NCI-H748 (cell line): ENCODE data around the gene FBLN1.
"Not testable (repeated sequence)": the region's sequence is repeated elsewhere in the genome, so short reads cannot be mapped to it uniquely, and the experiment has no call there.

Source experiments
- DNase-seq: peaks from one replicate; lab custom pipeline; 2025; ENCODE audit not compliant: unreplicated experiment; lab: John Stamatoyannopoulos, UW

The FBLN1 gene, protein sequence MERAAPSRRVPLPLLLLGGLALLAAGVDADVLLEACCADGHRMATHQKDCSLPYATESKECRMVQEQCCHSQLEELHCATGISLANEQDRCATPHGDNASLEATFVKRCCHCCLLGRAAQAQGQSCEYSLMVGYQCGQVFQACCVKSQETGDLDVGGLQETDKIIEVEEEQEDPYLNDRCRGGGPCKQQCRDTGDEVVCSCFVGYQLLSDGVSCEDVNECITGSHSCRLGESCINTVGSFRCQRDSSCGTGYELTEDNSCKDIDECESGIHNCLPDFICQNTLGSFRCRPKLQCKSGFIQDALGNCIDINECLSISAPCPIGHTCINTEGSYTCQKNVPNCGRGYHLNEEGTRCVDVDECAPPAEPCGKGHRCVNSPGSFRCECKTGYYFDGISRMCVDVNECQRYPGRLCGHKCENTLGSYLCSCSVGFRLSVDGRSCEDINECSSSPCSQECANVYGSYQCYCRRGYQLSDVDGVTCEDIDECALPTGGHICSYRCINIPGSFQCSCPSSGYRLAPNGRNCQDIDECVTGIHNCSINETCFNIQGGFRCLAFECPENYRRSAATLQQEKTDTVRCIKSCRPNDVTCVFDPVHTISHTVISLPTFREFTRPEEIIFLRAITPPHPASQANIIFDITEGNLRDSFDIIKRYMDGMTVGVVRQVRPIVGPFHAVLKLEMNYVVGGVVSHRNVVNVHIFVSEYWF

DNA sequence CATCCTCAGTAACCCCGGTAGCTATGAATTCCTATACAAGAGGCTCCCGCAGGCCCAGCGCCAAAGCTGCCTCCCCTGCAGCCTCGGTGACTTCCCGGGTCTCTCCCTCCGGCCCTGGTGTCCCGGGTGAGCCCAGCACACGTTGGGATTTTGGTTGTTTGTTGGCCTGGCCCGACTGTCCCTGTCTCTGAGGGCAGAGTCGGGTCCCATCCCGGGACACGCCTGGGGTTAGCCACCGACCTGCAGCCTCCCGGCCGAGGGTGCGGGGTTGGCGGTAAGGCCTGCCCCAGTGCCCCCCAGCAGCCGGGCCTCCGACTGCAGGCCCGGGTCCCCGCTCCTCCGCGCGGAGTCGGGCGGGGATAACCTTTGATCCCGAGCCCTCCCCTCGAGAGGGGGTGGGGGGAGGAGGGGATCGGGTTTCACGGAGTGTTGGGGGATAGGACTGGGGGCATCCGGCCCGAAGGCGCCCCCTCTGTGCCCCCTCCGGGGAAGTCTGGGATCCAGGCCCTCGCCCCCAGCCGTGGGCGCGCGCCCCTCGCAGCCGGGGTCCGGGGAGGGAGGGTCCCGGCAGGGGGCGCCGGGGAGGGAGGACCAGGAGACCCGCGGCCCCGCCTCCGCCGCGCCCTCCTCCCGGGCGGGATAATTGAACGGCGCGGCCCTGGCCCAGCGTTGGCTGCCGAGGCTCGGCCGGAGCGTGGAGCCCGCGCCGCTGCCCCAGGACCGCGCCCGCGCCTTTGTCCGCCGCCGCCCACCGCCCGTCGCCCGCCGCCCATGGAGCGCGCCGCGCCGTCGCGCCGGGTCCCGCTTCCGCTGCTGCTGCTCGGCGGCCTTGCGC is at the start of gene FBLN1:
FBLN1 (plus strand) TSS at position 669 of the 835 bp plus-strand sequence; CDS start at position 772, 103 bp downstream.
- DNase-seq, result peak; percentile 71

DNA sequence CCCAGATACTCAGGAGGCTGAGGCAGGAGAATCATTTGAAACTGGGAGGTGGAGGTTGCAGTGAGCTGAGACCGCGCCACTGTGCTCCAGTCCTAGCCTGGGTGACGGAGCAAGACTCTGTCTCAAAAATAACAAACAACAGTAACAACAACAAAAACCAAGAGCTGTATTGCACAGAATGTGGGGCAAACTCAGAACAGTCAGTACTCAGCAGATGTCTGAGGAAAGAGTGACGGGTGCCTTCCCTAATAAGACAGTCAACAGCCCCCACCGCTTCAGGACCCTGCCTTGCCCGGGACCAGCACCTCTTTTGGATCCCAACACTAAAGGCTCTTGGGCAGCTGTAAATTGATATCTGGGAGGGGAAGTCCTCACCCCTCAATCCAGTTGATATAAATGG is 48.9 kb upstream of the FBLN1 start:
- no peak for DNase-seq

DNA sequence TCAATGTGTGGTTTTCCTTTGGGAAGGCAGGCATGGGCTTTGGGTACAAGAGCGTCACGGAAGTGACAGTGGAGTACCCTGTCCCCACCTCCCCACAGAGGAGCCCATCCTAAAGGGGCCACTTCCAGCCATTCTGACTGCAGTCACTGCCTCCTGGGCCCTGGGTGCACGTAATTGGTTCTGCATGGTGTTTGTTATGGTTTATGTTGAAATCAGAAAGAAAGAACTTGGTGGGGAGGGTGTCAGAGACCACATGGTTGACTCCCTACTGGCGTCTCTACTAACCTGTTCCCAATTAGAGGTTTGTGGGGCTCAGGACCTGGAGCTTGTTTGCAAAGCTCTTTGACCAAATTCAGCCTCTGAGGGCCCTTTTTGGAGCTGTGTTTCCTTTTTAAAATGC is 48.4 kb upstream of the FBLN1 start:
- no peak for DNase-seq

- no peak for DNase-seq
Observed at GRCh38 chr22:45455212-45455611, 47.5 kb upstream of the FBLN1 start.

DNA sequence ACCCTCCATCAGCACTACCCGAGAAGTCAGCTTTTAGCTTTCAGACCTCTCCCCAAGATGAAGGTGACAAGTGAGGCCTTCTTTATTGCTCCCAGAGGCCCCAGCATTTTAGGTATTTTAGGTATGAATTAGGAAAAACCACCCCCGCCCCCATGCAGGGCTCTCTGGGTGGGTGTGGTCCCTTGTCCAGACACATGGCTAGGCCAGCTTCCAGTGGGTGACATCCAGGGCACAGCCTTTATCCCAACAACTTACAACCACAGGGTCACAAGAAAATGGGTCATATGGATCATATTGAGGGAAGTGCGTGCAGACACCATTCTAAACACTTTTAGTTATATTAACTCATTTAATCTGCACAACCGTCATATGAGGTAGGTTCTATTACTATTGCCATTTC is 47.1 kb upstream of the FBLN1 start:
- DNase-seq, result no peak

GRCh38 chr22:45456811-45457210 is 45.9 kb upstream of the FBLN1 start:
- no peak for DNase-seq

GRCh38 chr22:45458532-45458931 is 44.2 kb upstream of the FBLN1 start:
- no peak for DNase-seq

- no peak for DNase-seq
Observed at GRCh38 chr22:45459235-45459634, 43.4 kb upstream of the FBLN1 start.

DNA sequence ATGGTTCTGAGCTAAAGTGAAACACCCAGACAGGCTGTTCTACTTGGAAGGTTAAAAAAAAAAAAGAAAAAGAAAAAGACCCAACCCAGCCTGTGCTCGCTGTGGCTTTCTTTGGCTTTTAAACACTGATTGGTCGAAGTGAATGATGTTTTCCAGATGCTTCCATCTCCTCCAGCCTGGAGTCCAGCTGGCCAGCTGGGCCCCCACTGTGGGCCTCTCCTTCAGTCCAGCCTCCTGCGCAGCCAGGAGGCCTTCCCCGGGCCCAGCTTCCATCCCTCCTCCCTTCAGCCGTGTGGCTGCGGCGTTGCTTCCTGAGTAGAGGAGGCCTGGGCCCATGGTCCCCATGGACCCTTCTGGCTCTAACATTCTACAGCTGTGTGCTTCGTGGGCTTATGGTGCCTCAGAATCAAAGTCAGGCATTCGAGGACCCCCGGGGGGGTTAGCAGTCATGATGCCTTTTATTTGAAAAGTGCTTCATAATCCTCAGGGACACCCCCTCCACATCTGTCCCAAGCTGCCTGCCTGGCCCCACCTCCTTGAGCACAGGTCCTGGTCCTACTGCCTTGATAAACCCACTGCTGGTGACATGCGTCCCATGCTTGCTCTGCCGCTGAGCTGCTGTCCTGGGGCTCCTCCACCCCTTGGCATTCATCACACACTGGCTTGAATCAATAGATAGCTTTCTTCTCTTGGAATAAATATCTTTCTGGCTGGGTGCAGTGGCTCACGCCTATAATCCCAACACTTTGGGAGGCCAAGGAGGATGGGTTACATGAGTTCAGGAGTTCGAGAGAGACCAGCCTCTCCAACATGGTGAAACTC is 42.2 kb upstream of the FBLN1 start:
- DNase-seq, result no peak

GRCh38 chr22:45462034-45462655 is 40.5 kb upstream of the FBLN1 start:
- DNase-seq, result peak; percentile 32

DNA sequence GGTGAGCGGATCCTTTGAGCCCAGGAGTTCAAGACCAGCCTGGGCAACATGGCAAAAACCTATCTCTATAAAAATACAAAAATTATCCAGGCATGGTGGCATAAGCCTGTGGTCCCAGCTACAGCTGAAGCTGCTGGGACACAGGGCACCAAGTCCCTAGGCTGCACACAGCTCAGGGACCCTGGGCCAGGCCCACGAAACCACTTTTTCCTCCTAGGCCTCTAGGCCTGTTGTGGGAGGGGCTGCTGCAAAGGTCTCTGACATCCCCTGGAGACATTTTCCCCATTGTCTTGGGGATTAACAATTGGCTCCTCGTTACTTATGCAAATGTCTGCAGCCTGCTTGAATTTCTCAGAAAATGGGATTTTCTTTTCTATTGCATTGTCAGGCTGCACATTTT is 39.0 kb upstream of the FBLN1 start:
- not testable (repeated sequence) for DNase-seq

- DNase-seq, result no peak
Observed at GRCh38 chr22:45465633-45466032, 37.0 kb upstream of the FBLN1 start.

DNA sequence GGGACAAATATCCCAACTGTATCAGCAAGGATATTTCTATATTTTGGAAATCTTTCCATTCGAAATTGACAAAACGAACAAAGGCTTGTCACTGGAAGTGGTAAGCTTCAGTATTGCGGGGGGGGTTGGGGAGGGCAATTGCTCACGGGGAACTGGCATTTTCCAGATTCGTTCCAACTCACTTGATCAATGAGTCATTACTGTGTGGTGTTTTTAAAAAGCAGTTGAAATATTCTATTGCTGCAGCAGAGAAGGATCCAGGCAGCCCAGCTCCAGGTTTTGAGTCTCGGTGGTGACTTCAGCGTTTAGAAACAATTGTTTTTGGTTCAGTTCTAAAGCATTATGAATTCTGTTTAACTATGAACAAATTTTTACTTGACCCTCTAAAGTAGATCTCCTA is 33.8 kb upstream of the FBLN1 start:
- no peak for DNase-seq

DNA sequence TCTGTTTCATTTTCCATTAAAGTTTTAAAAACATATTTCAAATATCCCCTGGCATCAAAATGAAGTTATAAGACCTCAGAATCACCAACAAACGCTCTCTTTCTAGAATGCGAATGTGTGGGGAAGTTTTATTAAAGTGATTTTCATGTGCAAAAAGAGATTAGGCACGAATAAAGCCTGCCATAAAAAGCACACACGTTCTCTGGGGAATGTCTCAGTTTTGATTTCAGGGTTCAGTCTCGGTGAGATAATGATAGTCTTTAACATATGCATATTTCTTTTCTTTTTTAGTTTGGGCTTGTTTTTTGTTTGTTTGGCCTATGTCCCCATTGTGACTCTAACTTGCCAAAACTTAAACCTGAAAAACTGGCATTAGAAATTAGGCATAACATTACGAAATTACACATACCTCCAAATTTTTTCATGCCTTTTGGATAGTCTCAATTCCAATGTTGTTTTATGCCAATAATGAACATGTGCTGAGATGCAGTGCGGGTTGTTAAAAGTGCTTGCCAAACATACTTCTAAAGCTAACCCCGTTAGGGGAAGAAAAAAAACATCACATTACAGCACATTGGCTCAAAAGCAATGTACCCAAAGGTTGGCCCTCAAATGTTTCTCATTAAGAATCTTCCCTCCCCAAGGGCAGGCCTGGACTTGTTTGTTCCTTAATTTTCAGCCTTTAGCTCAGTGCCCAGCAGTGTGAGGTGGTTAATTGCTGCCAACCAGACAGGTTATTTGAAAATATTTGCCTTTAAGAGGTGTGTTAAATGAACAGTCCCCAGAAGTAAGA is 33.2 kb upstream of the FBLN1 start:
- DNase-seq, result peak; percentile 32

GRCh38 chr22:45470871-45471270 is 31.8 kb upstream of the FBLN1 start:
- no peak for DNase-seq

GRCh38 chr22:45472426-45472825 is 30.3 kb upstream of the FBLN1 start:
- DNase-seq, result no peak

GRCh38 chr22:45473626-45474237 is 29.0 kb upstream of the FBLN1 start:
- DNase-seq, result no peak

DNA sequence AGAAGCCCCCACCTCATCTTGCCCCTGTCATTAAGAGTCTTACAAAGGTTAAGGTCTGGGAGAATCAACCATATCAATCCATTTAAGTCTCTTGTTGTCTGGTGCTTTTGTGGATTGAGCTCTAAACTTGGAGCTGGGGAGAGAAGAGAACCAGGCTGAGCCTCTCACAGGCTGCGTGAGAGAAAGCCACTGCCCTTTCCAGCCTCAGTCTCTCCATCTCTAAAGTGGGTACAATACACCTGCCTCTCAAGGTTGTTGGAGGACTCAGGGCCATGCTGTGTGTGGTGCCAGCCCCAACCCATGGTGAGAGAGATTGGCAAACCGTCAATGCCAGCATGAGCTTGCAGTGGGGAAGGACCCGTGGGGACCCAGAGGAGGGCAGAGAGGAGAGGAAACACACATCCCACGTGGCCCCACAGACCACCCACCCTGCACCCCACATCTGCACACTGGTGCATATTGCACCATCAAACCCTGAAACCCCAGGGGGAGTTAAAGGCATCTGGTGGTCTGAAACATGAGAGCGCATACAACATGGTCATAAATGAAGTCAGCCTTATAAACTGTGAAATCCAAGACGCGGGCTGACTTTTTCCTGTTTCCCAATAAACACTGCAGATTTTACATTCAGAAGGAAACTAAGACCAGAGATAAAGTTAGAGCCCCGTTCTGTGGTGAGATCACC is 27.5 kb upstream of the FBLN1 start:
- no peak for DNase-seq
